GM12878 (cell line): Measurements from ENCODE around the gene MTIF2. TPM values are rescaled to one million over a fixed set of nuclear protein-coding genes. Genes with fewer than 3 reads are reported as not detected.
"Not testable (repeated sequence)": the region's sequence is repeated elsewhere in the genome, so short reads cannot be mapped to it uniquely, and the experiment has no call there.

Experiments used
- ATAC-seq: fragments of 200-7000 bp; cut with Tn5 transposase; 3 replicates; pipeline ENCODE4 v1.9.1; 2020; ENCODE audit warnings: mild to moderate bottlenecking, moderate library complexity
- BruUV-seq: library from RNA; stranded (reverse); fragments of 400-500 nt; replicated peaks from 2 replicates; lab custom pipeline; 2021; lab: Mats Ljungman, UMichigan
- CTCF ChIA-PET: fragments of 300-600 bp; sonication (Branson Sonifier 250); formaldehyde crosslinking; extraction: SDS; loops from one replicate; lab custom pipeline; 2021; ENCODE audit warnings: inconsistent platforms; lab: Yijun Ruan, JAX
- POLR2A ChIA-PET: fragments of 350-600 bp; formaldehyde crosslinking; extraction: SDS; loops from one replicate; lab custom pipeline; 2021; ENCODE audit warnings: inconsistent platforms; lab: Charles Lee
- RAD21 ChIA-PET: fragments of 300-600 bp; sonication (Branson Sonifier 250); formaldehyde crosslinking; loops from one replicate; lab custom pipeline; 2023; ENCODE audit warnings: antibody characterized with exemption; ENCODE audit not compliant: unreplicated experiment; lab: Charles Lee
- SMC1A ChIA-PET: fragments of 300-600 bp; sonication (Branson Sonifier 250); formaldehyde crosslinking; loops from one replicate; lab custom pipeline; 2023; ENCODE audit not compliant: unreplicated experiment, uncharacterized antibody; lab: Charles Lee
- DNase-seq: peaks from one replicate; pipeline ENCODE4 v3.0.0-alpha.2; 2011; ENCODE audit warnings: low read depth, low spot score
- FAIRE-seq: peaks from 3 replicates; lab custom pipeline; 2011; peaks lifted over from hg19 to GRCh38; lab: Jason Lieb, UNC
- H2AFZ ChIP-seq: 2 replicates; pipeline ENCODE4 v1.6.0; 2011; ENCODE audit warnings: low read depth, low read length, control low read depth; ENCODE audit not compliant: control insufficient read depth
- H3K27ac ChIP-seq: 2 replicates; pipeline ENCODE4 v1.5.1; 2011; ENCODE audit warnings: control low read depth; ENCODE audit not compliant: control insufficient read depth, insufficient read depth
- H3K27me3 ChIP-seq, 2 experiments: replicated peaks in 1 of 2; 2 replicates each; pipeline versions ENCODE4 v1.6.0 to v1.6.1; 2011; ENCODE audit warnings: low read length in 1 of 2; ENCODE audit not compliant: control insufficient read depth in 2 of 2, insufficient read depth in 2 of 2
- H3K36me3 ChIP-seq, 2 experiments: 2 replicates each; pipeline ENCODE4 v1.5.1; 2011; ENCODE audit warnings: low read length in 1 of 2; ENCODE audit not compliant: control insufficient read depth in 2 of 2, insufficient read depth in 2 of 2
- H3K4me1 ChIP-seq: 2 replicates; pipeline ENCODE4 v1.6.1; 2011; ENCODE audit warnings: mild to moderate bottlenecking, low read length, moderate library complexity, mixed read lengths; ENCODE audit not compliant: control insufficient read depth, insufficient read depth
- H3K4me2 ChIP-seq: 2 replicates; pipeline ENCODE4 v1.6.0; 2011; ENCODE audit warnings: control low read depth; ENCODE audit not compliant: control insufficient read depth, insufficient read depth
- H3K4me3 ChIP-seq: fragments of 200-600 bp; sonication (generic); 2 replicates; pipeline ENCODE4 v1.5.1; 2016
- H3K79me2 ChIP-seq: 2 replicates; pipeline ENCODE4 v1.6.0; 2011; ENCODE audit warnings: low read length; ENCODE audit not compliant: control insufficient read depth, insufficient read depth
- H3K9ac ChIP-seq: 2 replicates; pipeline ENCODE4 v1.8.0; 2011; ENCODE audit warnings: low read length, control low read depth, mixed read lengths; ENCODE audit not compliant: control insufficient read depth, insufficient read depth
- H3K9me3 ChIP-seq: replicated peaks from 3 replicates; pipeline ENCODE4 v1.5.1; 2011; ENCODE audit warnings: mild to moderate bottlenecking, low read length; ENCODE audit not compliant: control insufficient read depth, insufficient read depth
- H4K20me1 ChIP-seq: 2 replicates; pipeline ENCODE4 v1.6.0; 2011; ENCODE audit not compliant: control insufficient read depth, insufficient read depth
- ATF7 ChIP-seq: fragments of 450-650 bp; IDR thresholded peaks from 2 replicates; pipeline ENCODE4 v1.6.1; 2016; ENCODE audit warnings: low read depth, mild to moderate bottlenecking
- EZH2 ChIP-seq: IDR thresholded peaks from 2 replicates; pipeline ENCODE4 v1.6.1; 2012; ENCODE audit warnings: low read depth, mild to moderate bottlenecking, control low read depth, inconsistent platforms, low read length, borderline replicate concordance; ENCODE audit not compliant: control insufficient read depth
- FOXM1 ChIP-seq: IDR thresholded peaks from 2 replicates; pipeline ENCODE4 v1.6.1; 2012; ENCODE audit warnings: low read depth, mild to moderate bottlenecking, inconsistent platforms, low read length, moderate library complexity
- KAT2A ChIP-seq: conservative IDR thresholded peaks from 2 replicates; pipeline ENCODE4 v1.6.1; 2011; ENCODE audit warnings: low read depth, low read length; ENCODE audit not compliant: control insufficient read depth
- NFYA ChIP-seq: IDR thresholded peaks from 2 replicates; pipeline ENCODE4 v1.6.1; 2011; ENCODE audit warnings: low read depth, mild to moderate bottlenecking, low read length, improper control_type of control experiment, borderline replicate concordance
- RFX5 ChIP-seq: IDR thresholded peaks from 2 replicates; pipeline ENCODE4 v1.6.1; 2011; ENCODE audit warnings: low read depth, low read length, improper control_type of control experiment
- WGBS: methylation state at CpG from one replicate; pipeline ENCODE4 v1.1.6; 2016; ENCODE audit warnings: low lambda C conversion rate; ENCODE audit not compliant: insufficient replicate concordance, insufficient coverage; ENCODE audit errors: missing lambda C conversion rate; 5-methylcytosine and 5-hydroxymethylcytosine counted together
- in situ Hi-C: fragments of 300-500 bp; cut with MboI; formaldehyde crosslinking; loops from 9 replicates; pipeline ENCODE4 v1.14.3; 2018; ENCODE audit warnings: mixed read lengths
- intact Hi-C: fragments of 100-400 bp; cut with micrococcal nuclease; formaldehyde crosslinking; loops from one replicate; pipeline ENCODE4 v1.14.2; 2022; ENCODE audit not compliant: unreplicated experiment
- polyA plus RNA-seq, 11 experiments: library from polyadenylated mRNA; depleted of rRNA in 4 of 11; unstranded in 6 of 11; stranded (reverse) in 5 of 11; fragments of >200 nt; fragmentation: Nextera tagmentation in 4 of 11; fragmentation: Illumina TruSeq in 1 of 11; extraction: Ambion mirVana in 4 of 11; extraction: Trizol in 1 of 11; gene quantifications; 1 replicate in 1 of 11; 2 replicates in 10 of 11; pipeline versions ENCODE4 v1.2.1 to v1.2.3, GENCODE V29; 2011 to 2016; ENCODE audit warnings: inconsistent platforms in 2 of 11, missing spikeins in 2 of 11, low read depth in 1 of 11
- total RNA-seq, 4 experiments: library from RNA; depleted of rRNA in 3 of 4; stranded (reverse); fragments of >200 nt in 3 of 4; fragmentation: Illumina TruSeq in 1 of 4; extraction: Trizol in 1 of 4; gene quantifications; 2 replicates each; pipeline versions ENCODE4 v1.2.1 to v1.2.3, GENCODE V29; 2013 to 2021
- TF ChIP-seq, protein P1 (sequence below): fragments of 450-650 bp; formaldehyde crosslinking; IDR thresholded peaks from 2 replicates; pipeline ENCODE4 v1.4.0; 2020; ENCODE audit warnings: mild to moderate bottlenecking, moderate library complexity
- TF ChIP-seq, protein P2 (sequence below): fragments of 450-650 bp; IDR thresholded peaks from 2 replicates; pipeline ENCODE4 v1.6.1; 2017; ENCODE audit warnings: borderline replicate concordance

MTIF2 gene
- total and polyA plus RNA-seq, 10 of the 15 experiments (the other 5 are each of a cell fraction or from before 2014, with no cell fraction given), result 26.4 to 63.7 (median 40.0) TPM

GRCh38 chr2:55242617-55243016, 26.4 kb downstream of the MTIF2 start:
- H3K27ac ChIP-seq, result no peak overlapping the region
- peaks cover 2 to 10% of the 10 kb centered on the region in 2 experiments for H3K36me3 ChIP-seq
- H4K20me1 ChIP-seq, result no peaks in the 10 kb centered on the region
- DNase-seq (no peak), ATAC-seq (no peak), FAIRE-seq (no peak)
- ChIA-PET SMC1A (no interaction called here), RAD21 (no interaction called here), POLR2A (interaction anchor here (0.5 kb wide), 1 partner anchor 27 kb away, joined by 3 read pairs; no protein-coding TSS in a partner anchor), CTCF (interaction anchor here (0.9 to 1.2 kb wide), 2 partner anchors 10 to 16 kb away, joined by 3 to 4 read pairs; no protein-coding TSS in a partner anchor)
- in situ Hi-C loops (no loop called here), intact Hi-C loops (no loop called here)
- H2AFZ ChIP-seq, result no peak overlapping the region
- H3K79me2 ChIP-seq, result no peaks in the 10 kb centered on the region
- H3K9ac ChIP-seq, result no peak overlapping the region
- no peak overlapping the region for H3K4me2 ChIP-seq
- no peaks in the 10 kb centered on the region for H3K4me1 ChIP-seq
- 9% methylated on average over 1 of the region's 1 CpG for WGBS
- no peaks in the 10 kb centered on the region for H3K27me3 ChIP-seq
- no peak for TF ChIP-seq FOXM1
- no peak for TF ChIP-seq EZH2
- TF ChIP-seq, protein P1, sequence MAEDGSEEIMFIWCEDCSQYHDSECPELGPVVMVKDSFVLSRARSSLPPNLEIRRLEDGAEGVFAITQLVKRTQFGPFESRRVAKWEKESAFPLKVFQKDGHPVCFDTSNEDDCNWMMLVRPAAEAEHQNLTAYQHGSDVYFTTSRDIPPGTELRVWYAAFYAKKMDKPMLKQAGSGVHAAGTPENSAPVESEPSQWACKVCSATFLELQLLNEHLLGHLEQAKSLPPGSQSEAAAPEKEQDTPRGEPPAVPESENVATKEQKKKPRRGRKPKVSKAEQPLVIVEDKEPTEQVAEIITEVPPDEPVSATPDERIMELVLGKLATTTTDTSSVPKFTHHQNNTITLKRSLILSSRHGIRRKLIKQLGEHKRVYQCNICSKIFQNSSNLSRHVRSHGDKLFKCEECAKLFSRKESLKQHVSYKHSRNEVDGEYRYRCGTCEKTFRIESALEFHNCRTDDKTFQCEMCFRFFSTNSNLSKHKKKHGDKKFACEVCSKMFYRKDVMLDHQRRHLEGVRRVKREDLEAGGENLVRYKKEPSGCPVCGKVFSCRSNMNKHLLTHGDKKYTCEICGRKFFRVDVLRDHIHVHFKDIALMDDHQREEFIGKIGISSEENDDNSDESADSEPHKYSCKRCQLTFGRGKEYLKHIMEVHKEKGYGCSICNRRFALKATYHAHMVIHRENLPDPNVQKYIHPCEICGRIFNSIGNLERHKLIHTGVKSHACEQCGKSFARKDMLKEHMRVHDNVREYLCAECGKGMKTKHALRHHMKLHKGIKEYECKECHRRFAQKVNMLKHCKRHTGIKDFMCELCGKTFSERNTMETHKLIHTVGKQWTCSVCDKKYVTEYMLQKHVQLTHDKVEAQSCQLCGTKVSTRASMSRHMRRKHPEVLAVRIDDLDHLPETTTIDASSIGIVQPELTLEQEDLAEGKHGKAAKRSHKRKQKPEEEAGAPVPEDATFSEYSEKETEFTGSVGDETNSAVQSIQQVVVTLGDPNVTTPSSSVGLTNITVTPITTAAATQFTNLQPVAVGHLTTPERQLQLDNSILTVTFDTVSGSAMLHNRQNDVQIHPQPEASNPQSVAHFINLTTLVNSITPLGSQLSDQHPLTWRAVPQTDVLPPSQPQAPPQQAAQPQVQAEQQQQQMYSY (CRISPR knock-in tag), result no peak
- no peak for TF ChIP-seq ATF7
- no peak for TF ChIP-seq RFX5
- TF ChIP-seq, protein P2, sequence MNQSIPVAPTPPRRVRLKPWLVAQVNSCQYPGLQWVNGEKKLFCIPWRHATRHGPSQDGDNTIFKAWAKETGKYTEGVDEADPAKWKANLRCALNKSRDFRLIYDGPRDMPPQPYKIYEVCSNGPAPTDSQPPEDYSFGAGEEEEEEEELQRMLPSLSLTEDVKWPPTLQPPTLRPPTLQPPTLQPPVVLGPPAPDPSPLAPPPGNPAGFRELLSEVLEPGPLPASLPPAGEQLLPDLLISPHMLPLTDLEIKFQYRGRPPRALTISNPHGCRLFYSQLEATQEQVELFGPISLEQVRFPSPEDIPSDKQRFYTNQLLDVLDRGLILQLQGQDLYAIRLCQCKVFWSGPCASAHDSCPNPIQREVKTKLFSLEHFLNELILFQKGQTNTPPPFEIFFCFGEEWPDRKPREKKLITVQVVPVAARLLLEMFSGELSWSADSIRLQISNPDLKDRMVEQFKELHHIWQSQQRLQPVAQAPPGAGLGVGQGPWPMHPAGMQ, result no peak
- TF ChIP-seq KAT2A, result no peak
- TF ChIP-seq NFYA, result no peak
- no peaks in the 10 kb centered on the region for H3K9me3 ChIP-seq
- no TSS peak for BruUV-seq
- no peak overlapping the region for H3K4me3 ChIP-seq

- H3K27me3 ChIP-seq, H3K79me2 ChIP-seq, H3K27ac ChIP-seq, H2AFZ ChIP-seq, intact Hi-C loops, SMC1A ChIA-PET, H3K4me3 ChIP-seq, H3K9ac ChIP-seq, ATAC-seq, H3K4me2 ChIP-seq, FAIRE-seq, DNase-seq, BruUV-seq, H3K4me1 ChIP-seq, RAD21 ChIA-PET, H3K9me3 ChIP-seq, H4K20me1 ChIP-seq, in situ Hi-C loops: not testable (repeated sequence)
- POLR2A ChIA-PET, result interaction anchor here (0.7 kb wide), 2 partner anchors 27 to 31 kb away, joined by 4 to 10 read pairs; no protein-coding TSS in a partner anchor
- 96% methylated on average over 8 of the region's 8 CpGs for WGBS
- CTCF ChIA-PET, result interaction anchor here (0.7 to 1.2 kb wide), 3 partner anchors 11 to 212 kb away, joined by 3 to 4 read pairs (median 3); no protein-coding TSS in a partner anchor
- peaks cover 2 to 13% of the 10 kb centered on the region in 2 experiments for H3K36me3 ChIP-seq
These were observed 27.4 kb downstream of the MTIF2 start for GRCh38 chr2:55241582-55241981.
